A549 (cell line): Measurements from ENCODE around the gene PDHB. TPM values are rescaled to one million over a fixed set of nuclear protein-coding genes. Genes with fewer than 3 reads are reported as not detected.
A peak's percentile ranks its signal among the peaks of the same experiment; 100 is the strongest.

Source experiments
- ATAC-seq, 2 experiments: fragments of 200-7000 bp in 1 of 2; fragments of >200 bp in 1 of 2; cut with Nextera tagmentation in 1 of 2; cut with Tn5 transposase in 1 of 2; 3 replicates each; pipeline versions ENCODE4 v1.8.0 to v1.9.1; 2018 to 2020; ENCODE audit warnings: mild to moderate bottlenecking in 1 of 2, moderate library complexity in 1 of 2
- CTCF ChIA-PET: fragments of 300-600 bp; sonication (Branson Sonifier 250); formaldehyde crosslinking; extraction: SDS; loops from one replicate; lab custom pipeline; 2021; ENCODE audit warnings: antibody characterized with exemption, inconsistent platforms; lab: Yijun Ruan, JAX
- POLR2A ChIA-PET: fragments of 350-600 bp; formaldehyde crosslinking; extraction: SDS; loops from one replicate; lab custom pipeline; 2021; ENCODE audit warnings: antibody characterized with exemption, inconsistent platforms; lab: Yijun Ruan, JAX
- DNase-seq, 2 experiments: peaks; one replicate each; pipeline versions ENCODE4 v3.0.0 to v3.0.0-alpha.2; 2011 to 2016; ENCODE audit warnings: low read depth in 1 of 2, low spot score in 1 of 2
- FAIRE-seq: peaks from 2 replicates; lab custom pipeline; 2011; peaks lifted over from hg19 to GRCh38; lab: Jason Lieb, UNC
- H3K27ac ChIP-seq, 2 experiments: fragments of >200 bp; sonication (Bioruptor Twin); formaldehyde crosslinking; 3 replicates each; pipeline ENCODE4 v1.5.1; 2016 to 2017
- H3K4me1 ChIP-seq: fragments of >200 bp; sonication (Bioruptor Twin); formaldehyde crosslinking; 3 replicates; pipeline ENCODE4 v1.6.1; 2016
- H3K4me2 ChIP-seq: fragments of >200 bp; sonication (Bioruptor Twin); formaldehyde crosslinking; 3 replicates; pipeline ENCODE4 v1.6.1; 2016
- H3K4me3 ChIP-seq: fragments of >200 bp; sonication (Bioruptor Twin); formaldehyde crosslinking; 3 replicates; pipeline ENCODE4 v1.5.1; 2016
- H3K9me3 ChIP-seq: fragments of >200 bp; sonication (Bioruptor Twin); formaldehyde crosslinking; 3 replicates; pipeline ENCODE4 v1.6.1; 2016
- BHLHE40 ChIP-seq: IDR thresholded peaks from 2 replicates; pipeline ENCODE4 v1.6.1; 2012; ENCODE audit warnings: low read depth, low read length, inconsistent platforms
- CBX2 ChIP-seq: fragments of 200-600 bp; sonication (generic); IDR thresholded peaks from 2 replicates; pipeline ENCODE4 v1.6.1; 2016; ENCODE audit warnings: low read depth, mild to moderate bottlenecking, borderline replicate concordance
- CBX8 ChIP-seq: fragments of 200-600 bp; sonication (generic); IDR thresholded peaks from 2 replicates; pipeline ENCODE4 v1.6.1; 2016
- CEBPB ChIP-seq, 2 experiments: fragments of >200 bp in 1 of 2; sonication (Bioruptor Twin) in 1 of 2; formaldehyde crosslinking in 1 of 2; IDR thresholded peaks; 2 replicates each; pipeline ENCODE4 v1.6.1; 2012 to 2016
- CHD2 ChIP-seq: fragments of 150-350 bp; IDR thresholded peaks from 2 replicates; pipeline ENCODE4 v1.6.1; 2014; ENCODE audit warnings: low read length; ENCODE audit not compliant: partially characterized antibody
- CHD4 ChIP-seq: fragments of 200-600 bp; sonication (generic); IDR thresholded peaks from 2 replicates; pipeline ENCODE4 v1.6.1; 2016; ENCODE audit warnings: antibody characterized with exemption, mild to moderate bottlenecking, borderline replicate concordance
- EHMT2 ChIP-seq: fragments of 200-600 bp; sonication (generic); IDR thresholded peaks from 2 replicates; pipeline ENCODE4 v1.6.1; 2016; ENCODE audit warnings: antibody characterized with exemption, low read depth, mild to moderate bottlenecking, moderate library complexity
- EP300 ChIP-seq, 2 experiments: fragments of >200 bp; sonication (Bioruptor Twin); formaldehyde crosslinking; IDR thresholded peaks; 2 replicates in 1 of 2; 3 replicates in 1 of 2; pipeline ENCODE4 v1.6.1; 2016 to 2017
- ESRRA ChIP-seq: fragments of 150-350 bp; IDR thresholded peaks from 2 replicates; pipeline ENCODE4 v1.6.1; 2014; ENCODE audit warnings: mild to moderate bottlenecking, low read length, borderline replicate concordance
- FOSL2 ChIP-seq, 2 experiments: fragments of 450-650 bp in 1 of 2; fragments of >200 bp in 1 of 2; sonication (Bioruptor Twin) in 1 of 2; formaldehyde crosslinking; IDR thresholded peaks; 2 replicates each; pipeline versions ENCODE4 v1.5.0 to v1.6.1; 2016 to 2020; ENCODE audit warnings: mild to moderate bottlenecking in 1 of 2, moderate library complexity in 1 of 2
- FOXS1 ChIP-seq: fragments of 250-450 bp; sonication (Bioruptor Pico); IDR thresholded peaks from 2 replicates; pipeline ENCODE4 v1.5.0; 2020; ENCODE audit warnings: mild to moderate bottlenecking, moderate library complexity
- HDAC2 ChIP-seq: fragments of 200-600 bp; sonication (generic); IDR thresholded peaks from 2 replicates; pipeline ENCODE4 v1.6.1; 2016
- HEYL ChIP-seq: fragments of 250-450 bp; sonication (Bioruptor Pico); IDR thresholded peaks from 2 replicates; pipeline ENCODE4 v1.8.0; 2021; ENCODE audit warnings: mild to moderate bottlenecking, moderate library complexity
- HOXA7 ChIP-seq: fragments of 250-450 bp; sonication (Bioruptor Pico); IDR thresholded peaks from 2 replicates; pipeline ENCODE4 v1.5.0; 2020; ENCODE audit warnings: mild to moderate bottlenecking, moderate library complexity
- HOXB13 ChIP-seq: fragments of 250-450 bp; sonication (Bioruptor Pico); IDR thresholded peaks from 2 replicates; pipeline ENCODE4 v1.5.0; 2020; ENCODE audit warnings: low read depth, mild to moderate bottlenecking, moderate library complexity
- HOXB5 ChIP-seq: fragments of 250-450 bp; sonication (Bioruptor Pico); IDR thresholded peaks from 2 replicates; pipeline ENCODE4 v1.5.0; 2020; ENCODE audit warnings: mild to moderate bottlenecking, moderate library complexity
- MAFK ChIP-seq: fragments of 450-650 bp; IDR thresholded peaks from 2 replicates; pipeline ENCODE4 v1.6.1; 2014; ENCODE audit not compliant: partially characterized antibody
- MYC ChIP-seq: IDR thresholded peaks from 2 replicates; pipeline ENCODE4 v1.6.1; 2012; ENCODE audit warnings: mild to moderate bottlenecking, inconsistent platforms, low read length, improper control_type of control experiment, borderline replicate concordance
- NFE2L2 ChIP-seq: fragments of 150-350 bp; conservative IDR thresholded peaks from 2 replicates; pipeline ENCODE4 v1.6.1; 2014; ENCODE audit warnings: low read length
- NR3C1 ChIP-seq: fragments of >200 bp; sonication (Bioruptor Twin); formaldehyde crosslinking; IDR thresholded peaks from 3 replicates; pipeline ENCODE4 v1.6.1; 2017
- PHF8 ChIP-seq: fragments of 200-600 bp; sonication (generic); IDR thresholded peaks from 2 replicates; pipeline ENCODE4 v1.6.1; 2016; ENCODE audit warnings: low read depth, mild to moderate bottlenecking, antibody characterized with exemption, moderate library complexity, borderline replicate concordance
- POLR2AphosphoS2 ChIP-seq: conservative IDR thresholded peaks from 2 replicates; pipeline ENCODE4 v1.6.1; 2012; ENCODE audit warnings: low read length, improper control_type of control experiment, inconsistent platforms
- RAD21 ChIP-seq, 2 experiments: fragments of >200 bp in 1 of 2; sonication (Bioruptor Twin) in 1 of 2; formaldehyde crosslinking in 1 of 2; IDR thresholded peaks in 1 of 2; conservative IDR thresholded peaks in 1 of 2; 2 replicates in 1 of 2; 3 replicates in 1 of 2; pipeline ENCODE4 v1.6.1; 2012 to 2018; ENCODE audit warnings: inconsistent platforms in 1 of 2
- RCOR1 ChIP-seq: fragments of 150-350 bp; IDR thresholded peaks from 2 replicates; pipeline ENCODE4 v1.6.1; 2014; ENCODE audit warnings: antibody characterized with exemption, low read length, low read depth
- RFX5 ChIP-seq: fragments of 450-650 bp; IDR thresholded peaks from 2 replicates; pipeline ENCODE4 v1.7.1; 2014; ENCODE audit warnings: antibody characterized with exemption, mild to moderate bottlenecking, moderate library complexity
- RNF2 ChIP-seq: fragments of 200-600 bp; sonication (generic); IDR thresholded peaks from 2 replicates; pipeline ENCODE4 v1.6.1; 2016; ENCODE audit warnings: low read depth, mild to moderate bottlenecking, antibody characterized with exemption, moderate library complexity, borderline replicate concordance
- SMC3 ChIP-seq: fragments of >200 bp; sonication (Bioruptor Twin); formaldehyde crosslinking; IDR thresholded peaks from 3 replicates; pipeline ENCODE4 v1.6.1; 2018; ENCODE audit warnings: inconsistent platforms
- TFCP2L1 ChIP-seq: fragments of 250-450 bp; sonication (Bioruptor Pico); IDR thresholded peaks from 2 replicates; pipeline ENCODE4 v1.5.0; 2021; ENCODE audit warnings: mild to moderate bottlenecking
- TP53 ChIP-seq: fragments of 250-450 bp; sonication (Bioruptor Pico); IDR thresholded peaks from 2 replicates; pipeline ENCODE4 v1.5.0; 2021; ENCODE audit warnings: mild to moderate bottlenecking, moderate library complexity
- ZC3H11A ChIP-seq: fragments of 450-650 bp; IDR thresholded peaks from 2 replicates; pipeline ENCODE4 v1.6.1; 2014; ENCODE audit warnings: antibody characterized with exemption, mild to moderate bottlenecking
- ZFP36 ChIP-seq: fragments of 450-650 bp; IDR thresholded peaks from 2 replicates; pipeline ENCODE4 v1.6.1; 2014; ENCODE audit warnings: borderline replicate concordance; ENCODE audit not compliant: partially characterized antibody
- ZNF302 ChIP-seq: fragments of 250-450 bp; sonication (Bioruptor Pico); IDR thresholded peaks from 2 replicates; pipeline ENCODE4 v1.9.0; 2021; ENCODE audit warnings: inconsistent platforms, mild to moderate bottlenecking, moderate library complexity
- WGBS: methylation state at CpG from one replicate; pipeline ENCODE4 v1.1.6; 2017; ENCODE audit errors: missing lambda C conversion rate; 5-methylcytosine and 5-hydroxymethylcytosine counted together
- polyA plus RNA-seq, 4 experiments: library from polyadenylated mRNA; depleted of rRNA in 3 of 4; stranded (reverse); fragments of >200 nt; fragmentation: RNase III in 1 of 4; extraction: RNeasy Plus Mini Kit Qiagen cat#74134 plus additional on column Dnase treatment in 1 of 4; gene quantifications; 2 replicates in 3 of 4; 3 replicates in 1 of 4; pipeline ENCODE4 v1.2.3, GENCODE V29; 2011 to 2017
- TF ChIP-seq, protein P1 (sequence below): fragments of 250-450 bp; sonication (Bioruptor Pico); IDR thresholded peaks from 2 replicates; pipeline ENCODE4 v1.5.0; 2020; ENCODE audit warnings: low read depth, mild to moderate bottlenecking, moderate library complexity
- TF ChIP-seq, protein P2 (sequence below): fragments of 150-350 bp; IDR thresholded peaks from 2 replicates; pipeline ENCODE4 v1.6.1; 2014; ENCODE audit warnings: low read depth, mild to moderate bottlenecking, low read length
- TF ChIP-seq, protein P3 (sequence below): fragments of >200 bp; sonication (Bioruptor Twin); formaldehyde crosslinking; IDR thresholded peaks from 3 replicates; pipeline ENCODE4 v1.5.1; 2016
- TF ChIP-seq, protein P4 (sequence below): fragments of 450-650 bp; IDR thresholded peaks from 2 replicates; pipeline ENCODE4 v1.6.1; 2014; ENCODE audit warnings: antibody characterized with exemption
- TF ChIP-seq, protein P5 (sequence below): IDR thresholded peaks from 2 replicates; pipeline ENCODE4 v1.6.1; 2012

The PDHB gene
- polyA plus RNA-seq, 2 of the 4 experiments (the other 2 are of a cell fraction), result 82.0 to 113 TPM

DNA sequence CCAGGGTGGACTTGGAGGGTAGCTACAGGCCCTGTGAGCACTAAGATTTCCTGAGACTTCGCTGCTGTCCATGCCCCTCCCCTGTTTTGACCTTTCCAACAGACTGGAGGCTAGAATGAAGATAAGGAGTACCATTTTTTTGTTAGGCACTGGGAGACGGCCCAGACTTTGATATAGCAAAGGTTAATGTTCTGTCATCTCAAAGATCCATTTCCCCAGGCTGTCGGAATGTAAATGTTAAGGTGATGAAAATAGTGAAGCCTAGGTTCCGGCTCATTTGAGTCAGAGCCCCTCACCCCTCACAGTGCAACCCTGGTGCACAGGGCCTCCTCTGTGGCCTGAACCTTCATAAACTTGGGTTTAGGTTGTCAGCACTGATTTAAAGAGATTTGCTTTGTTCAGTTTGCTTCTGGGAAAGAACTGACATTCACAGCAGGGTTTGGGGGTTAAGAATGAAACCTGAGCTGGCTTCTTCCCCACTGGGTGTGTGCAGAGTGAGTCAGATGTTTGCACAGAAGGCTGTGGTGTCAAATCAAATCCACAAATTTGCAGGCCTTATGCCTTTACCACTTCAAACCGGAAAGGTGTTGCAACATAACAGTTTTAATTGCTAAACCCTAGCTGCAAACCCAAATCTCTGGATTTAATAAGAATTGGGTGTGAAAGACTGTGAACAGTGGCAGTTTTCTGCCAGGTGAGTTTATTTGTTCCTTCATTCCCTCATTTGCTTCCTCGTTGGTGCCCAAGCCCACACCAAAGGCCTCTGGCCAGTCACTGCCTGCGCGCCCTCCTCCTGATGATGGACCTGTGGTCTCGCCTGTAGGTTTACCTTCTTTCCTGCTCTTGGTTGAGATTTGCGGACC, 37.6 kb upstream of the PDHB start:
- peaks cover 56% of the 10 kb centered on the region for H3K4me1 ChIP-seq
- CTCF ChIA-PET, result interaction anchor here (1.2 to 3.9 kb wide), 7 partner anchors 7 to 98 kb away, joined by 3 to 23 read pairs (median 5); partner anchors contain the start of gene KCTD6
- TF ChIP-seq CEBPB (IDR thresholded peaks at IDR 0.05) (peak; percentile 97 to 99), HOXA7 (0 out of 2 replicates have a peak, but pooled peaks have one; percentile 26), RNF2 (no peak), CBX8 (no peak), EHMT2 (no peak), HEYL (CRISPR knock-in tag) (no peak), HOXB13 (CRISPR knock-in tag) (no peak), HOXB5 (no peak), CHD4 (no peak), ESRRA (no peak), BHLHE40 (no peak), ZC3H11A (no peak), FOXS1 (CRISPR knock-in tag) (no peak), ZNF302 (CRISPR knock-in tag) (no peak), RFX5 (no peak), RAD21 (conservative IDR thresholded peaks at IDR 0.05 in 1 of 2, IDR thresholded peaks at IDR 0.05 in 1 of 2) (peak; percentile 11 to 42; a peak in 2 of 5 replicates), EP300 (IDR thresholded peaks at IDR 0.05) (peak; percentile 77 to 89; a peak in 4 of 5 replicates), CBX2 (no peak), TFCP2L1 (no peak), CHD2 (no peak), SMC3 (no peak; the same call in 2 of the 3 replicates), PHF8 (no peak), MYC (no peak), POLR2AphosphoS2 (no peak), TP53 (CRISPR knock-in tag) (no peak), MAFK (peak; percentile 12), FOSL2 (IDR thresholded peaks at IDR 0.05) (peak; percentile 94), FOSL2 (CRISPR knock-in tag; IDR thresholded peaks at IDR 0.05) (peak; percentile 96), NFE2L2 (no peak), RCOR1 (no peak), NR3C1 (no peak), HDAC2 (no peak), ZFP36 (peak; percentile 45)
- TF ChIP-seq, protein P1, sequence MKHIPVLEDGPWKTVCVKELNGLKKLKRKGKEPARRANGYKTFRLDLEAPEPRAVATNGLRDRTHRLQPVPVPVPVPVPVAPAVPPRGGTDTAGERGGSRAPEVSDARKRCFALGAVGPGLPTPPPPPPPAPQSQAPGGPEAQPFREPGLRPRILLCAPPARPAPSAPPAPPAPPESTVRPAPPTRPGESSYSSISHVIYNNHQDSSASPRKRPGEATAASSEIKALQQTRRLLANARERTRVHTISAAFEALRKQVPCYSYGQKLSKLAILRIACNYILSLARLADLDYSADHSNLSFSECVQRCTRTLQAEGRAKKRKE, result no peak; the same call in 1 of the 2 replicates
- TF ChIP-seq, protein P2, sequence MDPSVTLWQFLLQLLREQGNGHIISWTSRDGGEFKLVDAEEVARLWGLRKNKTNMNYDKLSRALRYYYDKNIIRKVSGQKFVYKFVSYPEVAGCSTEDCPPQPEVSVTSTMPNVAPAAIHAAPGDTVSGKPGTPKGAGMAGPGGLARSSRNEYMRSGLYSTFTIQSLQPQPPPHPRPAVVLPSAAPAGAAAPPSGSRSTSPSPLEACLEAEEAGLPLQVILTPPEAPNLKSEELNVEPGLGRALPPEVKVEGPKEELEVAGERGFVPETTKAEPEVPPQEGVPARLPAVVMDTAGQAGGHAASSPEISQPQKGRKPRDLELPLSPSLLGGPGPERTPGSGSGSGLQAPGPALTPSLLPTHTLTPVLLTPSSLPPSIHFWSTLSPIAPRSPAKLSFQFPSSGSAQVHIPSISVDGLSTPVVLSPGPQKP, result no peak
- TF ChIP-seq, protein P3, sequence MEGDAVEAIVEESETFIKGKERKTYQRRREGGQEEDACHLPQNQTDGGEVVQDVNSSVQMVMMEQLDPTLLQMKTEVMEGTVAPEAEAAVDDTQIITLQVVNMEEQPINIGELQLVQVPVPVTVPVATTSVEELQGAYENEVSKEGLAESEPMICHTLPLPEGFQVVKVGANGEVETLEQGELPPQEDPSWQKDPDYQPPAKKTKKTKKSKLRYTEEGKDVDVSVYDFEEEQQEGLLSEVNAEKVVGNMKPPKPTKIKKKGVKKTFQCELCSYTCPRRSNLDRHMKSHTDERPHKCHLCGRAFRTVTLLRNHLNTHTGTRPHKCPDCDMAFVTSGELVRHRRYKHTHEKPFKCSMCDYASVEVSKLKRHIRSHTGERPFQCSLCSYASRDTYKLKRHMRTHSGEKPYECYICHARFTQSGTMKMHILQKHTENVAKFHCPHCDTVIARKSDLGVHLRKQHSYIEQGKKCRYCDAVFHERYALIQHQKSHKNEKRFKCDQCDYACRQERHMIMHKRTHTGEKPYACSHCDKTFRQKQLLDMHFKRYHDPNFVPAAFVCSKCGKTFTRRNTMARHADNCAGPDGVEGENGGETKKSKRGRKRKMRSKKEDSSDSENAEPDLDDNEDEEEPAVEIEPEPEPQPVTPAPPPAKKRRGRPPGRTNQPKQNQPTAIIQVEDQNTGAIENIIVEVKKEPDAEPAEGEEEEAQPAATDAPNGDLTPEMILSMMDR, result no peak
- TF ChIP-seq, protein P4, sequence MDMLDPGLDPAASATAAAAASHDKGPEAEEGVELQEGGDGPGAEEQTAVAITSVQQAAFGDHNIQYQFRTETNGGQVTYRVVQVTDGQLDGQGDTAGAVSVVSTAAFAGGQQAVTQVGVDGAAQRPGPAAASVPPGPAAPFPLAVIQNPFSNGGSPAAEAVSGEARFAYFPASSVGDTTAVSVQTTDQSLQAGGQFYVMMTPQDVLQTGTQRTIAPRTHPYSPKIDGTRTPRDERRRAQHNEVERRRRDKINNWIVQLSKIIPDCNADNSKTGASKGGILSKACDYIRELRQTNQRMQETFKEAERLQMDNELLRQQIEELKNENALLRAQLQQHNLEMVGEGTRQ, result no peak
- TF ChIP-seq, protein P5, sequence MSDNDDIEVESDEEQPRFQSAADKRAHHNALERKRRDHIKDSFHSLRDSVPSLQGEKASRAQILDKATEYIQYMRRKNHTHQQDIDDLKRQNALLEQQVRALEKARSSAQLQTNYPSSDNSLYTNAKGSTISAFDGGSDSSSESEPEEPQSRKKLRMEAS, result peak; percentile 88

More for the DNA sequence above, 37.6 kb upstream of the PDHB start:
- no peak overlapping the region for H3K4me3 ChIP-seq
- POLR2A ChIA-PET, result interaction anchor here (0.7 to 1.0 kb wide), 2 partner anchors 16 to 55 kb away, joined by 4 read pairs; no protein-coding TSS in a partner anchor
- peak; percentile 88 for FAIRE-seq
- WGBS, result 13% methylated on average over 10 of the region's 10 CpGs
- DNase-seq, result peak; percentile 91 to 96
- H3K27ac ChIP-seq, result peak overlapping the region; percentile 84 to 94
- H3K9me3 ChIP-seq, result no peaks in the 10 kb centered on the region
- peak; percentile 94 to 95 for ATAC-seq
- H3K4me2 ChIP-seq, result peak overlapping the region; percentile 72
